ENCODE measurements around the gene STOM.

The STOM gene

DNA sequence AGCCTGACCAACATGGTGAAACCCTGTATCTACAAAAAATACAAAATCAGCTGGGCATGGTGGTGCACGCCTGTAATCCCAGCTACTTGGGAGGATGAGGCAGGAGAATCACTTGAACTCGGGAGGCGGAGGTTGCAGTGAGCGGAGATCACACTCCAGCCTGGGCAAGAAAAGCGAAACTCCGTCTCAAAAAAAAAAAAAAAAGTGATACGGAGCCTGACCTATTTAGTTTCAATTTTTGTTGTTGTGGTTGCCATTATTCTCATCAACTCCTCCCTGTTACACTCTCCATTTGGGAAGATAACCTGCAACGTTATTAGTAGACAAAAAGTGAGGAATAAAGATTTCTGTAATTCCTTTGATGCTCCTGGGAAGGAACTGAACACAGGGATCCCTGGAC, 1.3 kb downstream of the STOM start:
- DNase-seq = no peak

DNA sequence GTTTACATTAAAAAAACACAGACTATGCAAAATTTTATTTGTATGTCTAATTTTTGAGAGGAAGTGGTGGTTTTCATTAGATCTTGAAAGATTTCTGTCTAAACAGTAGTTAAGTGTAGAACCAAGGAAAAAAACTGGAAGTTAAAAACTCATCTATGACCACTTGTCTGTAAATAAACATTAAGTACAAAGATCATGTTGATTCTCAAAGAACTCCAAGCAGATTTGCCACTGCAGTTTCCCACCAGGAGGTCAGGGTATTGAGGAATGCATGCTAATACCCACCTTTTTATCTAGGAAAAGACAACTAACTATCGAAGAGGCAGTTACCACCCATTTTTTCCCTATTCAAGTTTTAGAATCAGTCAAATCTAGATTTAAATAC, 1.9 kb downstream of the STOM start:
- DNase-seq = no peak

DNA sequence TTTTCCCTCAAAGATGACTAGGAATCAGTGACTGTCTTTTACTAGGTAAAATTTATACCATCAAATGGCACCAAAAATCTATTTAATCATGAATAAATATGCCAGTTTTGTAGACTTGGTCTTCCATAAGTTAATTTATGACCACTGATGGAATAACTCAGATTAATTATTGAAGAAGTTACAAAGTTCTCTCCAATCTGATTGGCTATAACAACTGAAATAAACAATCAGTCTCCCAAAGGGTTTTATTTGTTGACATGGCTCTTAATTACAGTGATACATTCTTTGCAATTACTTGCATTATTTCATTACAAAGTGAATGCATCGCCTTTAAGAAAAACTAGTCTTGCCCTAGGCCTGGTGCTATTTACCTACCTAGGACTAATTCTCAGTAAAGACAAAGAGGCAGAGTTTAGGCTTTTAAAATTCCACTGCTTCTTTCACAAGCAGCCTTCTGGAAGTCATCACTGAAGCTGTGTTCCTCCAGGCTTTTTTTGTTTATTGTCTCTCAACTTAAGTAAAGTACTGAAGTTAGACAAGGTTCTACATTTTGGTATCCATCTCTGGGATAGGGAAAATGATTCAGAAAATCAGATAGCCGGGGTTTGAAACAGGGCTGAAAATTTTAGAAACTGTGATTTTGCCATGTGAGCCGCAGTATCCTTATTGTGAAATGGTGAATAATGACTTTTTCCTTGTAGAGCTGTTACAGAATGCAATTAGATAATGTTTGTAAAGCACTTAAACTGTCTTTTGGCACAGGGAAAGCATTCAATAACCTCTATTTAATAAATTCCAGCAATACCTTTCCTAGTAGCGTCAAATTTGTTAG, 2.5 kb downstream of the STOM start:
- no peak for DNase-seq

DNA sequence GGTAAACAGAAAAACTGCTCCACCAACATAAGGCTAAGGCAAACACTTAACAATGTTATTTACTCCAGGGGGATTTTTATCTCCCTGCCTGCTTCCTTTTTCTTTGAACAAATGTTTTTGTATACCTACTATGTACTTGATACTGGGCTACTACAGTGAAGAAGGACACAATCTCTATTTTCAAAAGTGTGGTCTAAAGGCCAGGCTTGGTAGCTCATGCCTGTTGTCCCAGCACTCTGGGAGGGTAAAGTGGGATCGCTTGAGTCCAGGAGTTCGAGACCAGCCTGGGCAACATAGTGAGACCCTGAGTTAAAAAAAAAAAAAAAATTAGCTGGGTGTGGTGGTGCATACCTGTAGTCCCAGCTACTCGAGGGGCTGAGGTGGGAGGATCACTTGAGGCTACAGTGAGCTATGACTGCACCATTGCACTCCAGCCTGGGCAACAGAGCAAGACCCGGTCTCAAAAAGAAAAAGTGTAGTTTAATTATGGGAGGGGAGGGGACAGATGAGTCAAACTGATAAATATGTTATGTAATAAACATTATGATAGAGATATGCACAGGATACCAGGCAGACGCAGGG, 3.3 kb downstream of the STOM start:
- DNase-seq = no peak

DNA sequence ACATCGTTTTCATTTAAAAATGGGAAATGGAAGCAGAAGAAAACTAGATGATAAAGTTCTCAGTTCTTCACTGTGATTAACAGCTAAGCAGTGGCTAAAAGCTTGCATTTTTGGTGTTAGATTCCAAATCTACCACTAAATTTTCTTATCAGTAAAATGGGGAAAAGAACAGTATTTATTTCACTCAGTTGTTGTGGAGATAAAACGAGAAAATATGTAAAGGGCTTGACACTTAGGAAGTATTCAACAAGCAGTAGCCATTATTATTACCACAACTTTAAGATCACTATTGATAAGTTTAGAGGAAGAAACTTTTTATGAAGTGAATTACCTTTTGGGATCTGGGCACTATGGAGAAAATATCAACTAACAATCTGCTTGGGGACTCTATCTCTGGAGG, 4.5 kb downstream of the STOM start:
- DNase-seq = no peak

DNA sequence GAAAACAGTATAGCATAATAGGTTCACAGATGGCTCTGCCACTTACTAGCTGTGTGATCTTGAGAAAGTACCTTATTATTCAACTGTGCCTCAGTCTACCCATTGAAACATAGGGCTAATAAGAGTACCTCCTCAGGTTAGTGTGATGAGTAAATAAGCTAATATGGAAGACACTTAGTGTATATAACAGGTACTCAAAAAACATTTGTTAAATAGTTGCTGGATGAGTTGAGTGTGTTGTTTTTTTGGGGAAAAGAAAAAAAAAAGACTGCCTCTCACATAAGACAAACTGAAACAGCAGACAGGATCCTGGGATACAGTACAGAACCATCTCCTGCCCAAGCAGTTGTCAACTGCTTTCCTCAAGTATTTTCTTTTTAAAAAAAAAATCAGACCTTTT, 5.2 kb downstream of the STOM start:
- DNase-seq = no peak

DNA sequence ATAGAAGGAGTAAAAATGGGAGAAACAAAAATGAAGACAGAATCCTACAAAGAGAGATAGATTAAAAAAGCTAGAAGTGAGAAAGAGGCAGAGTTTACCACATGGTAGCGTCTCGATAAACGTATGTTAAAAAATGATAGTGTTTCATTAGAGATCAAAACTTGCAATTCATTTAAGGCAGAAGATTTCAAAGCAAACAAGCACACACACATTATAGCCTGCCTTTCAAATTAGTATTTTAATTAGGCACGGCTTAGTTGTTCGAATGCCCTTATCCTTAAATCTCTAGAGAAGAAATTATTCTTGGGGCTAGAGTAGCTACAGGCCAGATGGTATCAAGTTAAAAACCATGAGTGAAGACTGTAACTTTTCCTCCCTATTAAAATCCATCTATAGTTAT, 6.0 kb downstream of the STOM start:
- DNase-seq = no peak

DNA sequence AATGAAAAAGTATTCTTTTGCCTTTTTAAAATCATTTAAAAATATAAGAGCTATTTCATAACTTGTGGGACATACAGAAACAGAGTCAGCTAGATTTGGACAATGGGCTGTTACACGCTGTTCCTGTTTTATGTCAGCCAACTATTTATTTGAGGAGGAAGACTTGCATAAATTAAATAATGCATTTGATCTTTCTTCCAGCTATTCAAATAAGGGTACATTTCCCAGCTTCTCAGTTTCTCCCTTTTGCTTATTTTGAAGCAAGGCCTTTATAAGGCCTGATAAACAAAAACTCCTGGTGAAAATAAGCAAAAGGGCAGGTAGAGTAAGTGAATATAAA, 6.5 kb downstream of the STOM start:
- no peak for DNase-seq

DNA sequence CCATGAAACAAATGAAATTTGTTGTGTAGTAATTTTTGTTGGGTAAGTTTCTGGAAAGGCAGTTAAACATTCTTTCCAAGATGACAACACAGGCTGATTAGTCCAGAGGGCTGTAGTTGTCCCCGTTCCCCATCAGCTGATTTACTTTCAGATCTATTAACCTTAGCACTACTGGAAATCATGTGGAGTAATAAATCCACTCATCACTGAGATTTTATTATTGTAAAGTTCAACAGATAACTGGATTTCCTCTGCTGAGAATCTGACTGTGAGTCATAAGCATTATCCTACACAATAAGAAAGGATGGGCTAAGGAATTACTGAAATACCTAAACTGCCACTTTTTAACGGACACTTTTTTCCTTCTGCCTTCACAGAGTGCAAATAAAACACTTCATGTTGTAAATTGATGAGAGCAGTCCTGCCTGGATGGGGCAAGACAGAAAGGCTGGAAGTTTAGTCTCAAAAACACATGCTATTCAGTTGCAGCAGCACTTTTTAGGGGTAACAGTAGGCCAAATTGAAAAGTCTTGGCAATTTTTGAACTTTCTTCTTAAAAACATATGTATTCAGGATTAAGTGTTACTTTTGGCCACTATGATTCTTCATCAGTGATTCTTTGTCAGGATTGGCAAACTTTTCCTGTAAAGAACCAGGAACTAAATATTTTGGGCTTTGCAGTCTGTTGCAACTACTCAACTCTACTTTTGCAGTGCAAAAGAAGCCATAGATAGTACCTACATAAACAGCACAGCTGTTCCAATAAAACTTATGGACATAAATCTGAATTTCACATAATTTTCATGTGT, 7.0 kb downstream of the STOM start:
- DNase-seq = no peak

DNA sequence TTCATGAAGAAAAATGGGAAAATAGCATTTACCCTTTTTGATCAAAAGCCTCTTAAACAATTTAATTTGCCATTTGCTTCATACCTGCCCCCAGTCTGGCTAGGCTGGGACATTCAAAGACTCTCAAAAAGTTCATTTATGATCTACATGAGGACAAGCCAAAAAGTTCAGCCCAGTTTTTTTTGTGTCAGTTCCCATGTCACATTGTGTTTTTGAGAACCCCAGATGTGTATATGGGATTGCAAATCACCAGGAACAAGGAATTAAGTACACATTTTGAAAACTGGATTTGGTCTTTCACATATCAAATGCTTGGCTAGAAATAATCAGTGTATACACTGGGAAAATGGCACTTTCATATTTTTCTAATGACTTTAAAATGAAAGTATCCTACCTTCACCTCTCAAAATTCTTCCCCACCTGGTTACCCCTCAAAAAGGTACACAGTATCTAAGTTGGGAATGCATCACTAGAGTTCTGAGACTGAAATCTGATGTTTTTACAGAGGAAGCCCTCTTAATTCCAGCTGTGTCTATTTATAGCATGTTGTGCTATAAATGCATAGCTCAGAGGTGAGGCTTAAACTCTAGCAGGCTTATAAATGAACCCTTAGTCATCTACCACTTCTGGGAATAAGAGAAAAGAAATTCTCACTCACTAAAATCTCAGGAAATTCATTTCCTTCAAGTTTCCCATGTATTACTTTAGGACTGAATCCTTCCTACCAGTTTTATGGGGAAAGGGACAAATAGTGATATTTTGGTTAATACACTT, 9.3 kb downstream of the STOM start:
- DNase-seq = no peak

DNA sequence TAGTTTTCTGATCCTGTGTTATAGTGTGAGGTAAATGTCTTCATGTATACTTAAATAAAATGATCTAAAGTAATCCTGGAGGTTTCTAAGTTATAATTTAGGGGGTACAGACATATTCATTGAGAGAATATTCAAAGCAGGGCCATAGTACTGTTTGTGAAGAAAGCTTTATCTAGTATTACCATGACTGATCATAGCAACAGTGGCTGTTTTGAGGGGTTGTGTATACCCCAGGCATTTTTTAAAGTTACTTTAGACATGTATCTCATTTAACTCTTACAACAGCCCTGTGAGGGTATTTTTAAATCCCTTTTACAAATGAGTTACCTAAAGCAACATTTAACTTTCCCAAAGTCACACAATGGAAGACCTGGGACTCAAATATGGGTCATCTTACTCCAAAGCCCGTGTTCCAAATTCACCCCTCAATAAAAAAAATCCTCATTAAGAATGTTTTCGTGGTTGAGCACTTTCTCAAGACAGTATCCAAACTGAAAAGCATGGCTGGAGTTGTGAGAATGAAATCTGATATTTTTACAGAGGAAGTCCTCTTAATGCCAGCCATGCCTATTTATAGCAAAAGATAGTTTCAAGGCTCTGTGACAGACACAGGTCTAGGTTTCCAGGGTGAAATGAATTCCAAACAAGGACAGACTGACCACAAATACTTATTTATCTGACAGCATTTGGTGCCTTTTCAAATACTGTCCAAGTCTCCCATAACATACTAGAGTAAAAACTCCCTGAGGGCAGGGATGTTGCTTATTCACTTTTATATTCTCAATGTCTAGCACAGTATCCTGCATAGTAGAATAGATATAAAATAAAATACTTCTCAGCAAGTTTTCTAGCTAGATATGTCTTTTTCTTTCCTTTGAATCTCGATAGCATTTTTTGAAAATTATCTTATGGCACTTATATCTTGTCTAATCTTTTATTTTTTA, 10.4 kb downstream of the STOM start:
- DNase-seq = no peak

DNA sequence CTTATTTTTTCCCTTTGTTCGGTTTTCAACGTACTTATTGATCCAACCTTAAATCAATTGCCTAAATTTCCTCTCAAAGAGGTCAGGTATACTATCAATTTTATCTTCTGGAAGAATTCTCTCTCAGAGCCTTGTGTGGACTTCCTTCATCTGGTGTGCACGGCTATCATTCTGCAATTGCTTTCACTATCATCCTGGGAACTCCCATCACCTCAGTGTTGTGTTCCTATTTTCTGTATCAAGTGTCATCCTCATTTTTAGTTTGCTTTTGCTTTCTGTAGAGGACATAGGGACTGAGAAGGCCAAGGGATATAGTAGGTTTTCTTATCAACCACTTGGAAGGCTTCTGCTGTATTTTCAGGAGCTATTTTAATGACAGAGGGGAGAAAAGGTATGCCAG, 11.3 kb downstream of the STOM start:
- no peak for DNase-seq

DNA sequence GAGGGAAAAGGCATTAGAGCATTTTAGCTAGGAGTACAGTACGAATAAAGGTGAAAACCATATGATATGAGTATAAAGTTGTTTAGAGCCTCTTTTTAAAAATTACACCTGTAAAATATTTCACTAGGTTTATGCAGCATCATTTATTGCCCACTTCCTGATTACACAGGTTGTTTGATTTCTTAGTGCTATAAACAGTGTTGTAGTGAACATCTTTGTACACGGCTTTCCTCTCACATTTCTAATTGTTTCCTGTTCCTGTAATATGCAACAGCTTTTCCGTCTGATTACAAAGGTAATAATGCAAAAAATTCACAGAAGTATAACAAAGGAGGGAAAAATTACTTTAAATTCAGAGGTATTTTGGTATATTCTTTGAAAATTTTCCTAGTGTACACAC, 13.0 kb downstream of the STOM start:
- no peak for DNase-seq

DNA sequence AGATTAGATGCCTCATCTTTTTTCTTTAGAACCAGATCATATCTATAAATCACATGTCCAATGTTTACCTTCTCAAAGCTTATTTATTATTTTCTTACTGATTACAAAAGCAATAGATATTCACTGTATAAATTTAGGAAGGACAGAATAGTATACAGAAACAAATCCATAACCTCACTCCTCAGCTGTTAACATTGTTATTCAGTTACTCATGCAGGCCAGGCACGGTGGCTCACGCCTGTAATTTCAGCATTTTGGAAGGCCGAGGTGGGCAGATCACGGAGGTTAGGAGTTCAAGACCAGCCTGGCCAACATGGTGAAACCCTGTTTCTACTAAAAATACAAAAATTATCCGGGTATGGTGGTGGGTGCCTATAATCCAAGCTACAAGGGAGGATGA, 15.3 kb downstream of the STOM start:
- DNase-seq = no peak

DNA sequence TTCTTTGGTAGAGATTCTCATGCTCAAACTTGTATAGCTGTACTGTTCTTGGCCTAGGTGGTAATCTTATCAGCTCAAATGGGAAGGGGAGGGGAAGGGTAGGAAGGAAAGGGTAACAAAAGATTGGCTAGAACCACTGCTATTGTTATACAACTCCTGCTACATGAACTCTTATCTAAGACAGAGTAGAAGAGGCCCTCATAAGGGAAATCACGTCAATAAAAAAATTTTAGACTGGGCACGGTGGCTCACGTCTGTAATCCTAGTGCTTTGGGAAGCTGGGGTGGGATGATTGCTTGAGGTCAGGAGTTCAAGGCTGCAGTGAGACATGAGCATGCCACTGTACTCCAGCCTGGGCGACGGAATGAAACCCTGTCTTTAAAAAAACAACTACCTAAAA, 15.9 kb downstream of the STOM start:
- DNase-seq = no peak

DNA sequence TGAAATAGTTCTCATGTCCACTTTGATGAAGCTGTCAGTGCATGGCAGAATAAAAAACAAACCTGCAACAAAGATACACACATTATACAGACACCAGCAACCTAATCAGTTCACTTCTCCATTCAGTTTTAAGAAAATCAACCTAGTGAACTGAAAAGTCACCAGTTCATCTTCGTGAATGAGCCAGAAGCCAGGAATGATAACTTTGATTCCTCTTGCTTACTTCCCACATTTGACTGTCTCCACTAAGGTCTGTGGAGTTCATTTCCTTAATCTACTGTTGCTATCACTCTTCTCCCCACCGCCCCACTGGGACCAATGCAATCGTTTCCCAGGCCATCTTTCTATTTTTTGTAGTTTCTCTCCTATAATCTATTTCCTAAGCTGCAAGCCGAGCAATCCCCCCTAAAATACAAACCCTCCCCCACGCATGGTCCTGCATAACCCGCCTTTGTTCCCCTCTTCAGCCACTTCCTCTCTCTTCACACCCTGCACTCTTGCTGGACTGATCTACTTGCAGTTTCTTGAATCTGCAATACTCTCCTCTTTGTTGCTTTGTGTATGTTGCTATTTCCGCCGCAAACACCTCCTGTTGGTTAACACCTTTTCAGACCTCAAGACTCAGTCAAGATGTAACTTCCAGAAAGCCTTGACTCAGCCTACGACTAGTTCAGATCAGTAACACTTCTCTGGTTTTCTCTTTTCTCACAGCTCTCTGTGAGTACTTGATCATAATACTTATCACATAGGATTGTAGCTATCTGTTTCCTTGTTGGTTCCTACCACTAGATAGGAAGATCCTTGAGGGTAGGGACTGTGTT, 16.6 kb downstream of the STOM start:
- DNase-seq = peak; percentile 37

DNA sequence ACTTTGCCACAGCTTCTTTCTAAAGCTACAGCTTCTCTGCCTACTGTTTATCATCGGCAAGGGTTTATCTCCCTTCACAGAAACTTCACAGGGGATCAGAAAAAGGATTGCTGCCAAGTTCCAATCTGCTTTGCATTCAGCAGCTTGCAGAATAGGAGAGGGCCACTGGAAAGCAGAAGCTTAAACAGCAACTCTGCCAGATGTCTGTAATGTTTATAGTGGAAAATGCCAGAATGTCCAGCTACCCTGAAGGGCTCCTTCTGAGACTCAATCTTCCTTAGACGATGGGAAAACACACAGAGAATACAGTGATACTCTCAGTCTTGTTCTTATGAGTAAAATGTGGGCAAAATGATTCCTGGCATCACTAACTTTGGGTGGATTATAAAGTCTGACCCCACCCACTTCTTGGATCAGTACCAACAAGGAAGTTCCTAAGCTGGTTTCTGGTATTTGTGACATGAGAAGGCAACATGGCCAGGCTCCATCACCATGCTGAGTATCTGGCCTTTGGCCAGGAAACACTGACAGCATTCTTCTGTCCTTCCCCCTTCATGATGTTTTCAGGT, 19.0 kb downstream of the STOM start:
- DNase-seq = no peak

DNA sequence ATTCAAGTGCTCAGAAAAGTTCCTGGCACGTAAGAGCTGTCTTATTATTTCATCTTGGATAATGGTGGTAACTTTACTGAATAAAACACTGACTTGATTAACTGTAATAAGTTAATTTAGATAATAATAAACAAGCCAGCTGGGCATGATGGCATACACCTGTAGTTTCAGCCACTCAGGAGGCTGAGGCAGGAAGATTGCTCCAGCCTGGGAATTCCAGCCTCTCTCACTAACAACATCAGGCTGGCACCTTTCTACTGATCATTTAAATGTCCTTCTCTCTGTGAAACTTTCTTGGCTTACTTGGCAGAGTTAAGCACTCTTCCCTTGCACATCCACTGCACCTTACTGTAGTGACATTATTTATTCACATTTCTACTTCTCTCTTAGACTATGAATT, 20.0 kb downstream of the STOM start:
- no peak for DNase-seq

DNA sequence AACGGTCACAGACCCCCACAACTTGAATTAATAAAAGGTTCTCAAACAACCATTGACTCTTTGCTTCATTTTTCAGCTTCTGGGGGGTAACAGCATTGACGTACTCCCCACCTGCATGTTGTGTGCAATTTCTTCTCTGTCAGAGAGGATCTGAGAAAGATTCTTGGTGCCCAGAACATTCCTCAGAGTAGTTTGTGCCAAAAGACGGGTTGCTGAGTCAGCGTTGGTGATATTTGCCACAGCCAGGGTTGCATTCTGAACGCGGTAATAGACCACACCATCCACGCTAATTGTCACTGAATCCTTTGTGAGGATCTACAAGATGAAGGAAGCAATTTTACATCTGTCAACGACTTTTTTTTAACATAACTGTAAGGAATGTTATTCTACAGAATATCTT, 21.0 kb downstream of the STOM start:
- DNase-seq = no peak

DNA sequence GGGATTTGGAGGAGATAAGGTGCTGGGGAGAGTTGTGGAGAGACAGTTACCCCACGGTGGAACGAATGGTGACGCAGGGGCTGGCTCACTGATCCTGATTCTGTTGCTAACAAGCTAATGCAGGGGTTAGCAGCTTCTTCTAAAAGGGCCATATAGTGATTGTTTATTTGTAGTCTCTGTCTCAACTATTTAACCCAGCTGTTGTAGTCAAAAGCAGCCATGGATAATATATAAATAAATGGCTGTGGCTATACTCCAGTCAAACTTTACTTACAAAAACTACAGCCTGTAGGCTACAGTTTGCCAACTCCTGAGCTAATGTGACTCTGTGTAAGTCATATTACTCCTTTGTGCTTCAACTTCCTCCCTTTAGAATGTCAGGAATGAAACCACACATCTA, 21.8 kb downstream of the STOM start:
- no peak for DNase-seq

DNA sequence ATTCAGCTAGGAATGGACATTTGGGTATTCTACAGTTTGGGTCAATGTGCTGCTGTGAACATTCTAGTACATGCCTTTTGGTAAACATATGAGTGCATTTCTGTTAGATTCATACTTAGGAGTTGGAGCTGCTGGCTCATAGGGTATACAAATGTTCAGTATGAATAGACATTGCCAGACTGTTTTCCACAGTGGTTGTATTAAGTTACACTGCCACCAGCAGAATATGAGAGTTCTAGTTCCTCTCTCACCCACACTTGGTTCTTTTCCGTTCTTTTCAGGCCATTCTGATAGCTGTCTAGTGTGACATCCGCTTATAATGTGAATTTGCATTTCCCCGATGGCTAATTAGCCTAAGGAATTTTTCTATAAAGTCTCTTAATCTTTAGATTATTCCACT, 25.0 kb downstream of the STOM start:
- DNase-seq = no peak
